Adrenal gland (tissue), 12 donors: ENCODE measurements around the gene ARSD. TPM values are rescaled to one million over a fixed set of nuclear protein-coding genes. Genes with fewer than 3 reads are reported as not detected.

Source experiments
- DNase-seq, 7 donors: peaks; one replicate each; pipeline ENCODE4 v3.0.0-alpha.2; 2019 to 2020
- H3K27ac ChIP-seq, 5 donors: fragments of 200-600 bp; sonication (generic) in 4 of 5; 1 replicate in 3 of 5; 2 replicates in 2 of 5; pipeline versions ENCODE4 v1.5.1 to v1.8.0; 2016 to 2020; ENCODE audit warnings: mild to moderate bottlenecking in 1 of 5
- H3K27me3 ChIP-seq: fragments of 200-600 bp; 2 replicates; pipeline ENCODE4 v1.8.0; 2021
- H3K36me3 ChIP-seq, 2 donors: fragments of 200-600 bp; replicated peaks in 1 of 2; 1 replicate in 1 of 2; 2 replicates in 1 of 2; pipeline versions ENCODE4 v1.5.1 to v1.8.0; 2018 to 2022
- H3K4me1 ChIP-seq, 2 donors: fragments of 200-600 bp; replicated peaks in 1 of 2; 1 replicate in 1 of 2; 2 replicates in 1 of 2; pipeline versions ENCODE4 v1.5.1 to v1.8.0; 2018 to 2021
- H3K4me3 ChIP-seq, 4 donors: fragments of 200-600 bp; sonication (generic) in 3 of 4; one replicate each; pipeline ENCODE4 v1.5.1; 2016 to 2018
- H3K9me3 ChIP-seq, 3 donors: fragments of 200-600 bp; sonication (generic) in 1 of 3; replicated peaks in 1 of 3; 1 replicate in 2 of 3; 2 replicates in 1 of 3; pipeline versions ENCODE4 v1.5.1 to v1.8.0; 2016 to 2021
- POLR2A ChIP-seq, 2 donors: fragments of 450-650 bp; IDR thresholded peaks; one replicate each; pipeline ENCODE4 v1.6.1; 2017; ENCODE audit warnings: antibody characterized with exemption in 2 of 2, mild to moderate bottlenecking in 2 of 2, moderate library complexity in 1 of 2
- WGBS, 4 donors: extraction: QIAGEN DNeasy Blood & Tissue Kit in 2 of 4; methylation state at CpG; one replicate each; pipeline versions ENCODE4 v1.1.5 to v1.1.7; 2013 to 2017; 5-methylcytosine and 5-hydroxymethylcytosine counted together
- intact Hi-C, 2 donors: fragments of 100-400 bp; cut with DNase I; formaldehyde crosslinking; loops; one replicate each; pipeline versions ENCODE4 v1.14.1 to v1.15.0; 2022 to 2023
- polyA plus RNA-seq, 3 donors: library from polyadenylated mRNA; stranded (reverse); fragments of 200-250 nt in 2 of 3; fragments of 350-450 nt in 1 of 3; fragmentation: Illumina TruSeq in 1 of 3; extraction: RNeasy Lipid Tissue Mini Kit (QIAGEN cat#74804) in 1 of 3; gene quantifications; one replicate each; pipeline ENCODE4 v1.2.3, GENCODE V29; 2013 to 2014
- total RNA-seq, 9 donors: library from RNA; depleted of rRNA in 4 of 9; stranded (reverse); fragments of >200 nt in 4 of 9; fragments of 120-200 nt in 1 of 9; fragmentation: NEBNext Ultra II Directional in 1 of 9; extraction: Animal tissue kit (Norgen Biotek cat#: 25700) in 1 of 9; gene quantifications; one replicate each; pipeline versions ENCODE4 v1.1.0 to v1.2.4, GENCODE V29; 2013 to 2023
- TF ChIP-seq, protein P1 (sequence below), 6 experiments: fragments of 450-650 bp in 4 of 6; fragments of 200-600 bp in 2 of 6; sonication (generic) in 1 of 6; IDR thresholded peaks; 1 replicate in 5 of 6; 2 replicates in 1 of 6; pipeline versions ENCODE4 v1.5.1 to v1.8.0; 2016 to 2021; ENCODE audit warnings: antibody characterized with exemption in 6 of 6, mild to moderate bottlenecking in 2 of 6, moderate library complexity in 1 of 6
- donor health status: healthy with polysubstance abuse.
- donor health status: Bipolar disorder and iron deficiency.
- donor health status: DM: yes; HTN: yes; CAD: no.
- donor health status: DM: no; HTN: no; CAD: no.
- donor health status: DM: no; HTN: no; CAD: no.
- donor health status: DM: yes; HTN: yes; CAD: no.

Gene ARSD
- total and polyA plus RNA-seq, 12 donors, result 9.9 to 24.9 (median 17.0) TPM

DNA sequence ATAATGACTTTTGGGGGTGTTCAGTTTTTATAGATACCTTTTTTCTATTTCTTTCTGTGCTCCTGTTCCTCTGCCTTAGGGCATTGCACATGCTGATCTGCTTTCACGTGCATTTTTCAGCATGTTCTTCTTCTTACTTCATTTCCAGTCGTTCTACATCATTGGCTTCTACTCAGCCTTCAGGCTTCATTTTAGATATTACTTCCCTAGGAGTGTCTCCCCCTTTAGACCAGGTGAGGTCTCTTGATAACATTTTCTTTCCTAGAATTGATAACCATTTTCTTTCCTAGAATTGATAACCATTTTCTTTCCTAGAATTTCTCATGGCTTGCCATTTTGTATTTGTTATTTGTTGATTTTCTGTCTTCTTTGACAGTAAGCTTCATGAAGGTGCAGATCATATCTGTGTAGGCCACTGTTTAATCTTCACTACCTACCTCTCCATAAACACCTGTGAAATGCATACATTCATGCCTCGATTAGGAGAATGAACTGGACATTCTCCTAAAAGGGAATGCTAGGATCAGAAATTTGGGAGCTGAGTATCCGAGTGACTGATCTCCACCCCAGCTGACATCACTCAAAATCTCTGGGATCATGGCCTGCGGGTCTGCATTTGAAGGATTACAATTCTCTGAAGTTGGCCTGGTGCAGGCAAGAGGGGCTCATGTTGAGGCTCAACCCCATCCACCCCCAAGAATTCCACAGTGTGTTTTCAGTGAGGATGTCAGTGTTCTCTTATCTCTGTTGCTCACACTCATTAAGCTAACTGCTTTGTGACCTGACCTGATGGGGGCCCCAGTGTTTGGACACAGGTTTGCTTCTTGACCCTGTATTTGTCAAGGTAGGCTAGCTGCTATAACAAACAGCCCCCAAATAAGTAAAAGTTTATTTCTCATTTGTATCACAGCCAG is 54.7 kb downstream of the ARSD start:
- intact Hi-C loops, result no loop called here

DNA sequence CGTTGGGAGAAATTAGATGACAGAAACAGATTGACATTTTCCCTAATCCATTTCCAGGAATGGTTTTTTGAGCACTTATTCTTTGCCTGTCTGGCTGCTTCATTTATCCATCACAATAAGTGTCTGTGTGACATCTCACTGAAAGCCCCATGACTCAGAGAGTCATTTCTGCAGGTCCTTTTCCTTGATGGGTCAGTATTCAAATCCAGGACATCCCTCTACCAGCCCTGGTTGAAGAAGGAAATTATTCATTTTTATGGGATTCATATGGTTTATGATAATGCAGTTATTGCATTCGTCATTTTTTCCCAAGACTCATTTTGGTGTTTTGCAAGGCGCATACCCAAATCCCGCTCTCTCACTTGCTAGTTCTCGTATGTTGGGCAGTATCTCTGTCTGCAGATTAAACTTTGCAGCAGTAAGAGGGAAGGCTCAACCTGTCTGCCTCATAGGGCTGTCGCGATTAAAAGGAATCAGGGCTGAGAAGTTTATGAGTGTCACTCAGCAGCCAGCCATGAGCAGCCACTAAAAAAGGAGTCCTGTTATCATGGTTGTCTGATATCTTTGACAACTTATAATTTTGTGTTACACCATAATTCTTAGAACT is 56.4 kb downstream of the ARSD start:
- TF ChIP-seq, protein P1, sequence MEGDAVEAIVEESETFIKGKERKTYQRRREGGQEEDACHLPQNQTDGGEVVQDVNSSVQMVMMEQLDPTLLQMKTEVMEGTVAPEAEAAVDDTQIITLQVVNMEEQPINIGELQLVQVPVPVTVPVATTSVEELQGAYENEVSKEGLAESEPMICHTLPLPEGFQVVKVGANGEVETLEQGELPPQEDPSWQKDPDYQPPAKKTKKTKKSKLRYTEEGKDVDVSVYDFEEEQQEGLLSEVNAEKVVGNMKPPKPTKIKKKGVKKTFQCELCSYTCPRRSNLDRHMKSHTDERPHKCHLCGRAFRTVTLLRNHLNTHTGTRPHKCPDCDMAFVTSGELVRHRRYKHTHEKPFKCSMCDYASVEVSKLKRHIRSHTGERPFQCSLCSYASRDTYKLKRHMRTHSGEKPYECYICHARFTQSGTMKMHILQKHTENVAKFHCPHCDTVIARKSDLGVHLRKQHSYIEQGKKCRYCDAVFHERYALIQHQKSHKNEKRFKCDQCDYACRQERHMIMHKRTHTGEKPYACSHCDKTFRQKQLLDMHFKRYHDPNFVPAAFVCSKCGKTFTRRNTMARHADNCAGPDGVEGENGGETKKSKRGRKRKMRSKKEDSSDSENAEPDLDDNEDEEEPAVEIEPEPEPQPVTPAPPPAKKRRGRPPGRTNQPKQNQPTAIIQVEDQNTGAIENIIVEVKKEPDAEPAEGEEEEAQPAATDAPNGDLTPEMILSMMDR (IDR thresholded peaks at IDR 0.05), result no peak
- no peak for TF ChIP-seq POLR2A (IDR thresholded peaks at IDR 0.05)
- intact Hi-C loops, result no loop called here
- Histone ChIP-seq H3K27me3 (no peaks in the 10 kb centered on the region), H3K36me3 (no peaks in the 10 kb centered on the region), H3K4me1 (no peaks in the 10 kb centered on the region), H3K4me3 (no peak overlapping the region), H3K9me3 (no peaks in the 10 kb centered on the region), H3K27ac (no peak overlapping the region)
- DNase-seq, result no peak
- 82 to 91% (median 88%) methylated on average over 7 of the region's 7 CpGs for WGBS, 4 donors

More for the DNA sequence above, 54.7 kb downstream of the ARSD start:
- Histone ChIP-seq H3K4me1 (no peaks in the 10 kb centered on the region), H3K9me3 (no peaks in the 10 kb centered on the region), H3K36me3 (no peaks in the 10 kb centered on the region), H3K27ac (no peak overlapping the region), H3K4me3 (no peak overlapping the region), H3K27me3 (no peaks in the 10 kb centered on the region)
- WGBS, 4 donors, result 71 to 85% (median 82%) methylated on average over 4 to 5 of the region's 5 CpGs
- DNase-seq, result no peak
- TF ChIP-seq, protein P1 (IDR thresholded peaks at IDR 0.05), result no peak
- no peak for TF ChIP-seq POLR2A (IDR thresholded peaks at IDR 0.05)

DNA sequence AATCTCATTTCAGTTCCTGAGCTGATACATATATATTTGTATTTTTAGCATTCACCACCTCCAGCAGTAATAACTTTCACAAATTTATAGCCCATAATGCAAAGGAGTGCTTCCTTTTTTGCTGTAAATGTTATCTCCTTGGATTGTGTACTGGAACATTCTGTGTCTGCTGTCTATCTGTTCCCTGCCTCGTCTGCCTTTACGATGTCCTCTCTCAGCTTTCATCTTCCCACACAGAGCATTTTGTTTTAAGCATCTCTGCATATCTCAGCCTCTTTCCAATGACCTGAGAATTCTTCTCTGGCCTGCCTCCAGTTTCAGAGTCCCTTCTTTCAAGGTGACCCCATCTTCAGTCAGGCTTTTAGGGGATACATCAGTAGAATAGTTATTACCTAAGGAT is 57.3 kb downstream of the ARSD start:
- no peak for TF ChIP-seq POLR2A (IDR thresholded peaks at IDR 0.05)
- TF ChIP-seq, protein P1 (IDR thresholded peaks at IDR 0.05), result no peak
- H3K27me3 ChIP-seq, result no peaks in the 10 kb centered on the region
- no peaks in the 10 kb centered on the region for H3K4me1 ChIP-seq
- no peak overlapping the region for H3K27ac ChIP-seq
- no peaks in the 10 kb centered on the region for H3K36me3 ChIP-seq
- DNase-seq, result no peak
- WGBS, 4 donors, result 67 to 75% (median 71%) methylated on average over 2 of the region's 2 CpGs
- H3K9me3 ChIP-seq, result no peaks in the 10 kb centered on the region
- no peak overlapping the region for H3K4me3 ChIP-seq
- intact Hi-C loops, result no loop called here

DNA sequence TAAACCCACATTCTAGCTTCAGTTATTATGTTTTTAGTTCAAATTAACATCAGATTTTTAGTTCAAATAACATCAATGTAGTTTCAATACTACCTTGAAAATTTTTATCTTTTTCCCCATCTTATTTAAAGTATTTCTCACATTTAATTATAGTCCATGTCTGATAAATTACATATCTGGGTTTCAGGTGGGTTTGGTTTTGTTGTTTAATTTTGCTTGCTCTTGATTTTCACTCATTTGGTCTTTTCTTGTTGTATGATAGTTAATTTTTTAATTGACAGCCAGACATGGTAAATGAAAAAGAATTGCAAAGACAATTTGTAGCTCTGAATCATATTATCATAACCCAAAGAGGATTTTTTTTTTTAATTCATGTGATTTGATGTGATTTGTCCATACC is 58.5 kb downstream of the ARSD start:
- H3K9me3 ChIP-seq, result no peaks in the 10 kb centered on the region
- H3K4me1 ChIP-seq, result no peaks in the 10 kb centered on the region
- TF ChIP-seq, protein P1 (IDR thresholded peaks at IDR 0.05), result no peak
- TF ChIP-seq POLR2A (IDR thresholded peaks at IDR 0.05), result no peak
- no peaks in the 10 kb centered on the region for H3K36me3 ChIP-seq
- no peak for DNase-seq
- no peaks in the 10 kb centered on the region for H3K27me3 ChIP-seq
- intact Hi-C loops, result no loop called here
- no peak overlapping the region for H3K4me3 ChIP-seq
- H3K27ac ChIP-seq, result no peak overlapping the region
